AG10803 (cell line): ENCODE data around the gene PJA1.

ENCODE experiments used
- DNase-seq: peaks from one replicate; pipeline ENCODE4 v3.0.0; 2010; ENCODE audit warnings: low read depth
- H3K4me3 ChIP-seq: 2 replicates; pipeline ENCODE4 v1.5.1; 2011; ENCODE audit warnings: mild to moderate bottlenecking, low read length, control low read depth
- CTCF ChIP-seq: conservative IDR thresholded peaks from 2 replicates; pipeline ENCODE4 v1.5.1; 2011; ENCODE audit warnings: mild to moderate bottlenecking, low read length, control low read depth, inconsistent platforms

The PJA1 gene

GRCh38 chrX:69137371-69138117 lies 27.7 kb downstream of the PJA1 start:
- H3K4me3 ChIP-seq: no peak overlapping the region
- no peak for TF ChIP-seq CTCF
- DNase-seq: peak; percentile 86

GRCh38 chrX:69136546-69137331 lies 28.5 kb downstream of the PJA1 start:
- H3K4me3 ChIP-seq: no peak overlapping the region
- no peak for DNase-seq
- TF ChIP-seq CTCF: no peak

- peak; percentile 60 for TF ChIP-seq CTCF
- DNase-seq: peak; percentile 78
- no peak overlapping the region for H3K4me3 ChIP-seq
Observed at GRCh38 chrX:69133921-69134542, 31.2 kb downstream of the PJA1 start.

- H3K4me3 ChIP-seq: no peak overlapping the region
- no peak for TF ChIP-seq CTCF
- no peak for DNase-seq
Observed at GRCh38 chrX:69131886-69132285, 33.4 kb downstream of the PJA1 start.

GRCh38 chrX:69130439-69130838 lies 34.8 kb downstream of the PJA1 start:
- TF ChIP-seq CTCF: no peak
- no peak for DNase-seq
- no peak overlapping the region for H3K4me3 ChIP-seq

GRCh38 chrX:69128588-69128987 lies 36.7 kb downstream of the PJA1 start:
- no peak for TF ChIP-seq CTCF
- H3K4me3 ChIP-seq: no peak overlapping the region; the same call in 1 of the 2 replicates
- peak; percentile 45 for DNase-seq
